NOMO-1 treated with dmso at 0.1 percent for 144 hours (cell line): ENCODE measurements around the gene METTL23.
"Not testable (repeated sequence)": the region's sequence is repeated elsewhere in the genome, so short reads cannot be mapped to it uniquely, and the experiment has no call there.

Experiments used
- DNase-seq: peaks from one replicate; lab custom pipeline; 2025; ENCODE audit not compliant: unreplicated experiment; lab: John Stamatoyannopoulos, UW

The METTL23 gene

DNA sequence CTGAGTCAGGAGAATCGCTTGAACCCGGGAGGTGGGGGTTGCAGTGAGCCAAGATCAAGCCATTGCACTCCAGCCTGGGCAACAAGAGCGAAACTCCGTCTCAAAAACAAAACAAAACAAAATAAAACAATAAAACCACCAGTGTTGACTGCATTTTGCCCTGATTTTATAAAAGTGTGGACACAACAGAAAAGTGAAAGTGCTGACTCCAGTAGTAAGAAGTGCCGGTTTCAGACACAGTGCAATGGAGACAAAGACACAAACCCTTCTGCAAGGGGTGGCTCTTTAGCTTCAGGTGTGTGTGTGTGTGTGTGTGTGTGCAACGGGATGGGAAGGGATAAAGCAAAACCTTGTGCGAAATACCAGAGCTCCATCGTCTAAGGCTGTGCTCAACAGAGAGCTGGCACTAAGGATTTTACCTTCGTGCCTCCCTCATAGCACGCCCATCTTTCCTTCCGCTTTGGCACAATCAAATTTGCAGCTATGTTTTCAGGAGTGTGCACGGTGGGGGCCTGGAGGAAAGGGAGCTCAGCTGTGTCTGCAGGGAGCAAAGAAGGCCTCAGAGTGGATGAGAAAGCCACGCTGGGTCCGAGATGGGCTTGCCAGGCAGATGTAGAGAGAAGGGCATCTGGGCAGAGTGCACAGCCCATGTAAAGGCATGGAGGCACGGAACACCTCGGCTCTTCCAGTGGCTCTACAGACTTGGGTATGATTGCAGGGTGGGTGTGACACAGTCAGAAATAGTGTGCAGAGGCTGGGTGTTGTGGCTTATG, 31.4 kb upstream of the METTL23 start:
- no peak for DNase-seq

- DNase-seq: no peak
These were observed 29.6 kb upstream of the METTL23 start for GRCh38 chr17:76696763-76697701.

DNA sequence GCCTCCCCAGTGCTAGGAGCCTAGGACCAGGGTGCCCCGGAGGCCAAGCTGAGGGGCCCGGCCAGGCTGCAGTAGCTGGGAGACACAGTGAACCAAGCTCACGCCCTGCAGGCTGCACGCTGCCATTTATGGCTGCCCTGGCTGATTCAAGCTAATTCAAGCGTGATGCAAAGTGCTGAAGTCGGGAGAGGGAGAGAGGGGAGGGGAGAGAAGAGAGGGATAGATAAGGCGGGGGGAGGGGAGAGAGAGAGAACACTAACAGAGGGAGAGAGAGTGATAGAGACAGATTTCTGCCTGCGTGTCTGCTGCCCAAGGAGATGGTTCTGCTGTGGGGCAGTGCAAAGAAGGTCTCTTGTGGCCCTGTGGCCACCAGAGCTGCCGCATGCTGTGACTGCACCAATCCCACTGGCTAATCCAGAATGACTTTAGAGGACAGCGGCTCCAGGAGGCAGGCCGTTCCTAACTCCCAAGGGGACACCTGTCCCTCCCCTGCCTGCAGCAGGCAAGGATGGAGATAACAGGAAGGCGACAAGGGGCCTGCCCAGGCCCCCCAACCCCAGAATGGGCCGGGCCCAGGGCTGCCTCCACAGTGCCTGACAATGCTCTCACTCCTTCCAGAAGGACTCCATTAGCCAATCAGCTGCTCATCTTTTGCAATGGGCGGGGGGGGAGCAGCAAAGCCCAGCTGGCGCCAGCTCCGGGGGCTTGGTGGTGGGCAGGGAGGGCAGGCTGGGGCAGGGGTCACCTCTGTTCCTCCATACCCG, 28.8 kb upstream of the METTL23 start:
- DNase-seq: no peak

DNA sequence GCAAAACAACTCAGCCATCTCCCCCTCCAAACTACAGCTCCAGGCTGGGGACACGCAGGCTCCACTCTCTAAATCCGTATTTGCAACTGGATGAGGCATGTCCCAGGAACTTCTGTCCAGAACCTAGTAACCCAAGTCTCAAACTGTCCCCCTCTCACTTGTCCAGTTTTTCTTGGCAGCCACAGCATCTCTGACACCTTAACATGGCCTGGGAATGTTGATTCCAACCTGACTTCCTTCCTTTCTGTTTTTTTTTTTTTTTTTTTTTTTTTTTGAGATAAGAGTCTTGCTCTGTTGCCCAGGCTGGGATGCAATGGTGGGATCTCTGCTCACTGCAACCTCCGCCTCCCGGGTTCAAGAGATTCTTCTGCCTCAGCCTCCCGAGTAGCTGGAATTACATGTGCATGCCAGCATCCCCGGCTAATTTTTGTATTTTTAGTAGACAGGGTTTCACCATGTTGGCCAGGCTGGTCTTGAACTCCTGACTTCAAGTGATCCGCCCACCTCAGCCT, 28.1 kb upstream of the METTL23 start:
- not testable (repeated sequence) for DNase-seq

DNA sequence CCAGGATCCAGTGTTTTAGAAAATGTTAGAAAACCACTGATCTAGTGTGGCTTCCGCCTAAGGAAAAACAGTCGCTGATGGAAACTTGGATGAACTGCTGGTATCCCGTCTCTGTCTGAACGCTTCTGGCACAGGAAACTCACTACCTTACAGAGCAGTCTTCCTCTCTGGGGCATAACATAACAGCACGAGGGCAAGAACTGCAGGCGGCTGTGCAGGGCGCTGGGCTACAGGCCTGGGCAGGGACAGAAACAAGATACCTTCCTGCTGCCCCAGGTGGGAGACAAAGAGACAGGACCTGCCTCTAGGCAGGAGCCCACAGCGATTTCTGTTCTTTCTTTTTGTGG, 26.4 kb upstream of the METTL23 start:
- DNase-seq: no peak

GRCh38 chr17:76700617-76701470, 25.8 kb upstream of the METTL23 start:
- no peak for DNase-seq

- no peak for DNase-seq
These were observed 25.1 kb upstream of the METTL23 start for GRCh38 chr17:76701471-76701967.

- no peak for DNase-seq
These were observed 24.6 kb upstream of the METTL23 start for GRCh38 chr17:76702076-76702475.

DNA sequence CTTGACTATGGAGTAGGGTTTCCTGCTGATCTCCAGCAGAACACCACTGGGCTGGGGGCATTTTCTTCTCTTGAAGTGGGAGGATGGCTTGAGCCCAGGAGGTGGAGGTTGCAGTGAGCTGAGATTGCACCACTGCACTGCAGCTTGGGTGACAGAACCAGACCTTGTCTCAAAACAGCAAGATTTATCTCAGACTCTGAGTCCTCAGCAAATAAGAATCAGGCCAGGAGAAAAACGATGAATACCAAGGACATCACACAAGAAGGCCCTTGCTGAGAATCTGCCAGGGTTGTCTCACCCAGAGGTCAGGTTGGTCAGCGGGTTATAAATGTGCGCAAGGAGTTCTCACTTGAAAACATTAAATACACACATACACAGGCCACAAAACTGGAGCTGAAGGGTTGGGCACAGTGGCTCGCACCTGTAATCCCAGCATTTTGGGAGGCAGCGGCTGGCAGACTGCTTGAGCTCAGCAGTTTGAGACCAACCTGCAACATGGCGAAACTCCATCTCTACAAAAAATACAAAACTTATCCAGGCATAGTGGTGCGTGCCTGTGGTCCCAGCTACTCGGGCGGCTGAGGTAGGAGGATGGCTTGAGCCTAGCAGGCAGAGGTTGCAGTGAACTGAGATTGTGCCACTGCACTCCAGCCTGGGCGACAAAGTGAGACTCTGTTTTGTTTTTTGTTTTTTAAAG, 23.6 kb upstream of the METTL23 start:
- DNase-seq: no peak

DNA sequence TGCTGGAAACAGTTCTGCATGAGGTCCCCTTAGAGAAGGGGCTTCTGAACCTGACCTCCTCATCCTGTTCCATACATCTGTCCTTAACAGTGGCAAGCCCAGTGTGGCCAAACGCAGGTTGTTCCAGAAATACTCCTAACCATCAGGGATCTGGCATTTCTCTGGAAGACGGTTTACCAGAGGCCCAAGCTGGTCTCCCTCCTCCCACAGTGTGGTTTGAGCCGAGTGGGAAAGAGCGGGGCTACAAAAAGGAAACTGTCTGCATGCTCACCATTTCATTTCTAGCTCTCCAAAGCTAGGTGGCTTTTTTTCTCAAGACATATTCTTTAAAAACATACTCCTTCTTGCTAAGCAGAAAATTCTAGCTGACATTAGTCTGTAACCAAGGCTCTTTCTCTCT, 21.8 kb upstream of the METTL23 start:
- DNase-seq: no peak

DNA sequence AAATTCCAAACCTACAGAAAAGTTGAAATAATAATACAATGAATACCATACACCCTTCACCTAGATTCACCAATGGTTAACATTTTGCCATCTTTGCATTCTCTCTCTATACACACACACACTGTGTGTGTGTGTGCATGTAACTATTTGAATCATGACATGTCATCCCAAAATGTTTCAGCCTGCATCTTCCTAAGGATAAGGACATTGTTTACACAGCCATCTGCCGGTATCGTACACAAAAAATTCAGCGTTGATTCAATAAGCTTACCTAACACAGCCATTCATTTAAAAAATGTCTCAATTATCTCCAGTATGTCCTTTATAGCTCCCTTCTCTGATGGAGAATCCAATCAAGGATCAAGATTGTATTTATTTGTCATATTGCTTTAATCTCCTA, 19.8 kb upstream of the METTL23 start:
- DNase-seq: no peak

DNA sequence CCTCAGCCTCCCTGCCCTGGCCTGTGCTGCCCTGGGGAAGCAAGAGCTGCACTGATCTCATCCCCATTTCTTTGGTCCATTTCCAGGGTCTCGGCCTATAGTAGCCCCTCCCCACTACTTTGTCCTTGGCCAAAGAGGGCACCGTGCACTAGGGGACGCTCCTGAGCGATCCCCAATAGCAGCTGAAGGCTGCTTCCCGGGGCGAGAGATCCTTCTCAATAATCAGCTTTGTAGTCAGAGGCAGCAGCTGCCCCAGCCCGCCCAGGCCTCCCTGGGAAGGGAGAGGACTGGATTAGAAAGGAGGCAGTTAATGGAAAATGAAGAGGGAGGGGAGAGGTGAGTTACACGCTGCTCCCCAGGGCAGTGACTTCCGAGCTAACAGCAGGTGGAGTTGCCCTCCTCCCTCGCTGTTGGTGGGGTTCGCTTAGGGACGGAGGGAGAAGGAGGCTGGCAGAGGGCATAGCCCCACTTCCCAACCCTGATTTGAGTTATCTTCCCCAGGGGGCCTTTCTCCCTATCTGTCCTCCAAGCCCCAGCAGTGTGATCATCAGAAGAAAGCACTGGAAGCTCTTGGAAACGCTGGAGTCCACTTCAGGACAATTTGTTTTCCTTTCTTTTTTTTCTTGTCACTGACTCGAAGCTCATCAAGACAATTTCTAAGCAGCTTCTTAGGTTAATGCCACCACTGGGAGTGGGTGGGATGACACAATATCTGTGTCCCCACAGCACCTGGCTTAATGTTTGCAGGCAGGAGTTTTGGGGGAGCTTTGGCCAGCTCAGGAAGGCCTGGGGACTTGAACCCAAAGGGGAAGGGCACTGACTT, 18.4 kb upstream of the METTL23 start:
- no peak for DNase-seq

GRCh38 chr17:76709077-76709950, 17.3 kb upstream of the METTL23 start:
- no peak for DNase-seq

- DNase-seq: not testable (repeated sequence)
These were observed 16.4 kb upstream of the METTL23 start for GRCh38 chr17:76709951-76710862.

DNA sequence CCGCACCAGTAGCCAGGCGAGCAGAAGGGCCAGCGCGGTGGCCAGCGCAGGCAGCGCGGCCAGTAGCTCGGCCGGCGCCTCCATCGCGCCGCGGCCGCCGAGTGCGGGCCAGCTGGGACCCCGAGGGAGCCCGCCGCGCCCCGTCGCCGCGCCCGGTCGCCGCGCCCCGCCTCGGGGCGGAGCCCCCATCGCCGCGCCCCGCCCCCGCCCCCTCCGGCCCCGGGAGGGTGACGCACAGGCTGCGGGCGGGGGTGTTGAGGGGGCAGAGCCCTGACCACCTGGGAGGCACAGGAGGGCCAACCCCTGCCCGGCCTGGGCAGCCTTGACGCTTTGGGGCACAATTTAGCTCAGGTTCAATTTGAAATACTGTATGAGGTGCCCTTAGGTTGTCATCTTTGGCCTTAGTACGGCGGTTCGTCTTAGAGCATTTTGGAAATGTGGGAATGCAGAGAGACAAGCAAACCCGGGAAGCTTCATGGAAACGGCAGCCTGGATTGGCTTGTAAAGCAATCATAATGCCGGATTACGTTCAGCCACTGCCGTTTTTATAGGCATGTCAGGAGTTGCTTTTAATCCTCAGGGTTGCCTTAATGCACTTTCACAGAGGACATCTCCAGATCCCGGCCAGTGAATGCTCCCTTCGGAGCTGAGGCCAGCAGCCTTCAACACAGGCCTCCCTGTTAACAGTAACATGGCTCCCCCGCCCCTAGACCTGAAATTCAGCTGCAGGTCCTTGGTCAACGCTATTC, 15.6 kb upstream of the METTL23 start, which contains the start of gene MXRA7:
TSS of gene MXRA7 (minus strand) at position 103 of the 749 bp plus-strand sequence. CDS start at position 84, 19 bp downstream.
- no peak for DNase-seq

- not testable (repeated sequence) for DNase-seq
These were observed 14.3 kb upstream of the METTL23 start for GRCh38 chr17:76712321-76712720.
